Measurements from ENCODE around the gene CAMTA1. TPM values are rescaled to one million over a fixed set of nuclear protein-coding genes. Genes with fewer than 3 reads are reported as not detected.

CAMTA1 gene
- total RNA-seq, 4 donors from 2014 or later: 86.3 to 170 (median 132) TPM

DNA sequence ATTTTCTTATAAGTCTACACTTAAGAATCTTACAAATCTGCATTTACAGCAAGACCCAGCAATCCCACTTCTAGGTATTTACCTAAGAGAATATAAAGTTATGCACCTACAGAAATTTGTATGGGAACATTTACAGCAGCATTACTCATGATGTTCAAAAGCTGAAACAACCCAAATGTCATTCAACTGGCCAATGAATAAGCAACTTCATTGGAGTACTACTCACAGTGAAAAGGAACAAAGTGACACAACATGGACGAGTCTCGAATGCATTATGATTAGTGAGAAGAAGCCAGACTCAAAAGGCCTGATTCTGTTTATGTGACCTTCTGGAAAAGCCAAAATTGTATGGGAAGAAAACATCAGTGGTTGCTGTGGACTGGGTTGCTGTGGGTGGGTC, 116.9 kb downstream of the CAMTA1 start:
- Histone ChIP-seq H3K4me1 (no peaks in the 10 kb centered on the region), H3K27ac (no peak overlapping the region), H3K9me3 (no peaks in the 10 kb centered on the region), H3K27me3 (no peaks in the 10 kb centered on the region), H3K4me3 (no peak overlapping the region), H3K36me3 (no peaks in the 10 kb centered on the region)
- 73 to 78% methylated on average over 2 of the region's 2 CpGs for WGBS, 2 donors (ENCODE audit: low coverage in 1 of 2)
- TF ChIP-seq, protein P1, sequence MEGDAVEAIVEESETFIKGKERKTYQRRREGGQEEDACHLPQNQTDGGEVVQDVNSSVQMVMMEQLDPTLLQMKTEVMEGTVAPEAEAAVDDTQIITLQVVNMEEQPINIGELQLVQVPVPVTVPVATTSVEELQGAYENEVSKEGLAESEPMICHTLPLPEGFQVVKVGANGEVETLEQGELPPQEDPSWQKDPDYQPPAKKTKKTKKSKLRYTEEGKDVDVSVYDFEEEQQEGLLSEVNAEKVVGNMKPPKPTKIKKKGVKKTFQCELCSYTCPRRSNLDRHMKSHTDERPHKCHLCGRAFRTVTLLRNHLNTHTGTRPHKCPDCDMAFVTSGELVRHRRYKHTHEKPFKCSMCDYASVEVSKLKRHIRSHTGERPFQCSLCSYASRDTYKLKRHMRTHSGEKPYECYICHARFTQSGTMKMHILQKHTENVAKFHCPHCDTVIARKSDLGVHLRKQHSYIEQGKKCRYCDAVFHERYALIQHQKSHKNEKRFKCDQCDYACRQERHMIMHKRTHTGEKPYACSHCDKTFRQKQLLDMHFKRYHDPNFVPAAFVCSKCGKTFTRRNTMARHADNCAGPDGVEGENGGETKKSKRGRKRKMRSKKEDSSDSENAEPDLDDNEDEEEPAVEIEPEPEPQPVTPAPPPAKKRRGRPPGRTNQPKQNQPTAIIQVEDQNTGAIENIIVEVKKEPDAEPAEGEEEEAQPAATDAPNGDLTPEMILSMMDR (IDR thresholded peaks at IDR 0.05): no peak
- TF ChIP-seq POLR2A (IDR thresholded peaks at IDR 0.05) (no peak), POLR2AphosphoS5 (IDR thresholded peaks at IDR 0.05) (no peak), EP300 (IDR thresholded peaks at IDR 0.05) (no peak)
- ATAC-seq: no peak

DNA sequence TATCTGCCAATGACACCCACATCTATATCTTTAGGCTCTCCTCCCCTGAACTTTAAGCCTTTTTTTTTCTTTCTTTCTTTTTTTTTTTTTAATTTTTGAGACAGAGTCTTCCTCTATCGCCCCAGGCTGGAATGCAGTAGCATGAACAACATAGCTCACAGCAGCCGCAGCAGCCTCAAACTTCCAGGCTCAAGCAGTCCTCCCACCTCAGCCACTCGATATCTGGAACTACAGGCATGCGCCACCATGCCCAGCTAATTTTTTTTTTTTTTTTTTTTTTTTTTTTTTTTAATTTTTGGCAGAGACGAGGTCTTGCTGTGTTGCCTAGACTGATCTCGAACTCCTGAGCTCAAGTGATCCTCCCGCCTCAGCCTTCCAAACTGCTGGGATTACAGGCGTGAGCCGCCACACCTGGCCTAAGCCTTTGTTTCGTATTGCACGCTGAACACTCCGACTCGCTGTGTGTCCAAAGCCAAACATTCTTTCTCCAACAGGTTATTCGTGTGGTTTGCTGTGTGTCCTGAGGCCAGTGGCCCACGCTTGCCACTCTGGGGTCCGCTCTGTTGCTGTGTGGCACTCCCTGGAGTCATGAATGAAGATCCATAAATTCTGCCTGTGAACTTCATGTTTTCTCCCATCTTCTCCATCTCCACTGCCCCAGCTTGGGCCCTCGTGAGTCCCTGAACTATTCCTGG, 119.4 kb downstream of the CAMTA1 start:
- Histone ChIP-seq H3K4me3 (no peak overlapping the region), H3K9me3 (no peaks in the 10 kb centered on the region), H3K36me3 (no peaks in the 10 kb centered on the region), H3K27me3 (no peaks in the 10 kb centered on the region), H3K4me1 (no peaks in the 10 kb centered on the region), H3K27ac (no peak overlapping the region)
- no peak for ATAC-seq
- TF ChIP-seq POLR2A (IDR thresholded peaks at IDR 0.05) (no peak), POLR2AphosphoS5 (IDR thresholded peaks at IDR 0.05) (no peak), EP300 (IDR thresholded peaks at IDR 0.05) (no peak)
- TF ChIP-seq, protein P1 (IDR thresholded peaks at IDR 0.05): no peak
- 85 to 100% methylated on average over 2 to 5 of the region's 17 CpGs for WGBS, 2 donors (ENCODE audit: low coverage in 1 of 2)

DNA sequence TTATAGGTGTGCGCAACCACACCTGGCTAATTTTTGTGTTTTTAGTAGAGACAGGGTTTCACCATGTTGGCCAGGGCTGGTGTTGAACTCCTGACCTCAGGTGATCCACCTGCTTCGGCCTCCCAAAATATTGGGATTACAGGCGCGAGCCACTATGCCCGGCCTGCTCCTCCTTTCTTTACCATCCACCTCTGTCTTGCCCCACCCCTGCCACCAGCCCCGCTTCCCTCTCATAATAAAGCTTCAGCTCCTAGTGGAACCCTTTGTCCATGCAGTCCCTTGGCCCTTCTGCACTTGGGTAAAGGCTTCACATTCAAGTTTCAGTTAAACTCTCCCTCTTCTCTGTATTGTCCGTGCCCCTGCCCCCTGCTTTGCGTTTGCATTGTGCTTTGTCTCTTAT, 120.1 kb downstream of the CAMTA1 start:
- no peaks in the 10 kb centered on the region for H3K4me1 ChIP-seq
- peaks cover 6% of the 10 kb centered on the region for H3K27me3 ChIP-seq
- 88 to 92% methylated on average over 5 to 7 of the region's 8 CpGs for WGBS, 2 donors (ENCODE audit: low coverage in 1 of 2)
- H3K9me3 ChIP-seq: no peaks in the 10 kb centered on the region
- no peak overlapping the region for H3K27ac ChIP-seq
- H3K36me3 ChIP-seq: no peaks in the 10 kb centered on the region
- TF ChIP-seq, protein P1 (IDR thresholded peaks at IDR 0.05): no peak
- no peak for TF ChIP-seq POLR2A (IDR thresholded peaks at IDR 0.05)
- TF ChIP-seq EP300 (IDR thresholded peaks at IDR 0.05): no peak
- no peak for TF ChIP-seq POLR2AphosphoS5 (IDR thresholded peaks at IDR 0.05)
- no peak for ATAC-seq
- no peak overlapping the region for H3K4me3 ChIP-seq

DNA sequence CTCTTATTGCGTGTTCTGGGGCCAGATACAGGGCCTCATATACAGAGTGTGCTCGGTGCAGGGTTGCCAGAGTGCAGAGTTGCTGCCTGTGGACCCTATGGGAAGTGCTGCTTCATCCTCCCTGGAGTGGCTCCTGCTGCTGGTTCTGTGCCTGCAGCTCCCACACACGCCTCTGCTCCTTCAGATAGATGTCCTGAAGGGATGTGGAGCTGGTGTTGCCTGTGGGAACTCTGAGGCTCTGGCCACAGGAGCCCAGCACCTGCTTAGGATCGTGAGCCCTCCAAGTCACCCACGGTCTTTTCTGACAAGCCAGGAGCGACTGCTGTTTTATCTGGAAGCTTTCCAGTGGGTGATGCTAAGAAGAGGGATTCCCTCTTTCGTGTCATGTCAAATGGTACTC, 120.5 kb downstream of the CAMTA1 start:
- TF ChIP-seq POLR2A (IDR thresholded peaks at IDR 0.05) (no peak), POLR2AphosphoS5 (IDR thresholded peaks at IDR 0.05) (no peak), EP300 (IDR thresholded peaks at IDR 0.05) (no peak)
- TF ChIP-seq, protein P1 (IDR thresholded peaks at IDR 0.05): no peak
- Histone ChIP-seq H3K36me3 (no peaks in the 10 kb centered on the region), H3K4me3 (no peak overlapping the region), H3K27me3 (peaks cover 10% of the 10 kb centered on the region), H3K9me3 (no peaks in the 10 kb centered on the region), H3K4me1 (no peaks in the 10 kb centered on the region), H3K27ac (no peak overlapping the region)
- WGBS, 2 donors (ENCODE audit: low coverage in 1 of 2): 17% methylated on average over 2 of the region's 7 CpGs; no CpG with 5 or more reads in 1 of the 2 donors
- no peak for ATAC-seq

DNA sequence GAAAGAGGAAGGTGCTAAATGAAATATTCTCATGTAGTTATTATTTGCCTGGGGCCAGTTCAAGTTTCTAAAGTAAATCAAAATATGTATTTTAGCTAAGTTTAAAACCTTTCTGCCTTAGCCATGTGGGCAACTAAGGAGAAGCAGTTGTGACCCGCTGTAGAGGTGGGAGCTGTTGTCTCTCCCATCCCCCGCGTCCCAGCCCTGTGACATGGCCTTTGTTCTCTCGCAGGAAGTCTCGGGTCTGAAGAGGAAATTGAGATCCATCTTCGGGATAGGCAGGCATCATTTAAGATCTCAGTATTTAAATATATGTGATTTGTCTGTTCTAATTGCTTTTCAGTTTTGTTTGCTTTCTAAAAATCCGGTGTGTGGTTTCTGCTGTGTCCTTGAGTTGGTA, 121.5 kb downstream of the CAMTA1 start:
- H3K27ac ChIP-seq: no peak overlapping the region
- H3K36me3 ChIP-seq: no peaks in the 10 kb centered on the region
- no peaks in the 10 kb centered on the region for H3K9me3 ChIP-seq
- no peak overlapping the region for H3K4me3 ChIP-seq
- H3K4me1 ChIP-seq: no peaks in the 10 kb centered on the region
- no peak for ATAC-seq
- WGBS, 2 donors (ENCODE audit: low coverage in 1 of 2): 29 to 43% methylated on average over 7 of the region's 7 CpGs
- TF ChIP-seq POLR2AphosphoS5 (IDR thresholded peaks at IDR 0.05) (no peak), POLR2A (IDR thresholded peaks at IDR 0.05) (no peak), EP300 (IDR thresholded peaks at IDR 0.05) (no peak)
- TF ChIP-seq, protein P1 (IDR thresholded peaks at IDR 0.05): no peak
- peaks cover 14% of the 10 kb centered on the region for H3K27me3 ChIP-seq
